Activated naive CD4-positive, alpha-beta T cell treated with anti-CD3 and anti-CD28 coated beads, Interleukin-2, amount 10 ng/mL, durations not matched to agents 7 days and 5 days (primary cell): ENCODE data around the gene SPATA32.

ENCODE experiments used
- CTCF ChIA-PET: fragments of 350-600 bp; sonication (Branson Sonifier 250); formaldehyde crosslinking; loops from one replicate; lab custom pipeline; 2021; ENCODE audit warnings: antibody characterized with exemption; lab: Charles Lee
- DNase-seq: peaks from one replicate; pipeline ENCODE4 v3.0.0-alpha.2; 2020
- H3K27ac Mint-ChIP-seq: one replicate; pipeline ENCODE4 v1.8.0; 2021; ENCODE audit warnings: mild to moderate bottlenecking, moderate library complexity, mixed read lengths
- H3K27me3 Mint-ChIP-seq: one replicate; pipeline ENCODE4 v1.8.0; 2021; ENCODE audit warnings: mild to moderate bottlenecking, mixed read lengths
- H3K36me3 Mint-ChIP-seq: one replicate; pipeline ENCODE4 v1.8.0; 2021; ENCODE audit warnings: mixed read lengths
- H3K4me1 Mint-ChIP-seq: one replicate; pipeline ENCODE4 v1.8.0; 2021; ENCODE audit warnings: mixed read lengths
- H3K4me3 Mint-ChIP-seq: one replicate; pipeline ENCODE4 v1.8.0; 2021; ENCODE audit warnings: mild to moderate bottlenecking, moderate library complexity, mixed read lengths
- H3K9me3 Mint-ChIP-seq: one replicate; pipeline ENCODE4 v1.8.0; 2021; ENCODE audit warnings: mixed read lengths

SPATA32 gene

DNA sequence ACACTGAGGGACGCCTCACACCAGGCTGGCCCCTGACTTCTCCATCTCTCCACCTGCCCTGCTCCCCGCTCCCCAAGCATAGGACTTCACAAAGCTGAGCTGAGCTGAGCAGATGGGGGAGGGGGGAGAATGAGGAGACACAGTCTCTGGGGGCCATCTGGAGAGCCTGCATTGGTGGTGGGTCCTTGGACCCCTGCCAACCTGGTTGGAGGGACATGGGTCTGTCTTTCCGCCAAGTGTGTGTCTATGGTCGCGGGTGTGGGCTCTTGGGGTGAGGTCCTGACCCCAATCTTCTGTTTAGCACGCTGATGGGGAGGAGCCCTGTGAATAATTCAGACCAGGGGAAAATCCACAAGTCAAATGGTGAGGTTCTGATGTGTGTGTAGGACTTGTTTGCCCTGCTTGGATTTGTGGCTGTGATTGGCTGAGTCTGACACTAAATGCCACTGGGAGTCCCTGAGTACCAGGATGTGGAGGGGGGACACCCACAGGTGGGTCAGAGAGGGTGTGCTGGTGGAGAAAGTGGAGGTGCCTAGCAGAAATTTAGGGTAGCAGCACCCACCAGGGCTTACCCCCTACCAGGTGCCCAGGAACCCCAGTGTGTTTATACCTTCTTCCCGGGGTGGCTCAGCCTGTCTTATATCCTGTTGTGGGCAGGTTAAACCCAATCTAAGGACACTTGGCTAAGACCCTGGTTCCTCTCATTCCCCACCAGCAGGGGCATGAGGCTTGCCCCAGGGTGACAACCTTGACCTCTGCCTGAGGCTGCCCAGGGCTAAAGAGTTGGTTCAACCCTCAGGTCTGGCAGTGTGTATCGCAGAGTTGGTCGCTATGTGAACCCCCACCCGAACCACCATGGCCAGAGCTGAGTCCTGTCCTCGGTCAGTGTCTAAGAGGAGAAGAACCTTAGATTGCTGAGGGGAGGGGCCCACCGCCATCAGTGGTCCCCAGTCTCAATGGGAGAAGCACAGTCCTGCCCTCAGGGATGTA, 38.1 kb downstream of the SPATA32 start:
- H3K9me3 Mint-ChIP-seq: no peaks in the 10 kb centered on the region
- no peaks in the 10 kb centered on the region for H3K27me3 Mint-ChIP-seq
- peaks cover 59% of the 10 kb centered on the region for H3K36me3 Mint-ChIP-seq
- CTCF ChIA-PET: interaction anchor here (0.6 to 7.2 kb wide), 5 partner anchors 8 to 163 kb away, joined by 3 to 276 read pairs (median 3); no protein-coding TSS in a partner anchor
- H3K4me3 Mint-ChIP-seq: peak overlapping the region; percentile 100
- H3K4me1 Mint-ChIP-seq: peaks cover 62% of the 10 kb centered on the region
- peak; percentile 62 for DNase-seq
- H3K27ac Mint-ChIP-seq: peak overlapping the region; percentile 99

- no peak for DNase-seq
- Mint-ChIP-seq H3K4me3 (peak overlapping the region; percentile 100), H3K27ac (peak overlapping the region; percentile 99), H3K9me3 (no peaks in the 10 kb centered on the region), H3K36me3 (peaks cover 57% of the 10 kb centered on the region), H3K27me3 (no peaks in the 10 kb centered on the region), H3K4me1 (peaks cover 57% of the 10 kb centered on the region)
- CTCF ChIA-PET: interaction anchor here (0.6 to 7.2 kb wide), 6 partner anchors 9 to 163 kb away, joined by 3 to 276 read pairs (median 4); partner anchors contain the start of gene ACBD4
These were observed 38.8 kb downstream of the SPATA32 start for GRCh38 chr17:45222996-45223538.

DNA sequence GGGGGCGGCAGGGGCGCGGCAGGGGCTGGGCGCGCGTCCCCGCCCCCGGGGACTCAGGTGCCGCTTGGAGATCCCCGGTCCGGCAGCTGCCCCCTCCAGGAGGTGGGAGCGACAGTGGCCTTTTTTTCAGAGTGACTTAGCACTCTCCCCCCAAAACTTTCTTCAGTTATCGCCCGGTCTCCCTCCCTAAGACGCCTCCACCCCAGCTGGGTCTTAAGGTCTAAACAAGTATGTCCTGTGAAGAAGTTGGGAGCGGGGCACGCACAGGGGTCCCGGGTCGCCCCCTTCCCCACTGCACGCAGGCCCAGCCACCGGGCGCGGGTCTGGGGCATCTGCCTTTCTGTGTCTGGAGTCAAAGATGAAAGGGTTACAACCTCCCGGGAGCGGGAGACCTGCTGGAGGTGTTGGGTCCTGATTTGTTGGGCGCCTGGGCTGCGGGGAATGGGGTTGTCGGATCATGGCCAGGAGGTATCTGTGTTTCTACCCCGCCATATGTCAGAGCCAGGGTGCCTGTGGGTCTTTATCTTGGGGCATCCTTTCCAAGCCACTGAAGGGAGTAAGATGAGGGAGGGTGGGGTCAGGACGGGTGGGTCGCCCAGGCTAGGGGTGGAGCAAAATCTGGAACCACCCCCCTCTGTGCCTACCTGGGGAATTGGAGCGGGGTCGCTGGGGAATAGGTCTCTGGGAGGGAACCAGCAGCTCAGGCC, 39.5 kb downstream of the SPATA32 start:
- H3K36me3 Mint-ChIP-seq: peaks cover 56% of the 10 kb centered on the region
- peaks cover 51% of the 10 kb centered on the region for H3K4me1 Mint-ChIP-seq
- H3K4me3 Mint-ChIP-seq: peak overlapping the region; percentile 100
- peak; percentile 75 for DNase-seq
- no peaks in the 10 kb centered on the region for H3K9me3 Mint-ChIP-seq
- no peaks in the 10 kb centered on the region for H3K27me3 Mint-ChIP-seq
- H3K27ac Mint-ChIP-seq: peak overlapping the region; percentile 99
- CTCF ChIA-PET: interaction anchor here (0.6 to 7.2 kb wide), 6 partner anchors 10 to 164 kb away, joined by 3 to 276 read pairs (median 4); partner anchors contain the start of gene ACBD4

DNA sequence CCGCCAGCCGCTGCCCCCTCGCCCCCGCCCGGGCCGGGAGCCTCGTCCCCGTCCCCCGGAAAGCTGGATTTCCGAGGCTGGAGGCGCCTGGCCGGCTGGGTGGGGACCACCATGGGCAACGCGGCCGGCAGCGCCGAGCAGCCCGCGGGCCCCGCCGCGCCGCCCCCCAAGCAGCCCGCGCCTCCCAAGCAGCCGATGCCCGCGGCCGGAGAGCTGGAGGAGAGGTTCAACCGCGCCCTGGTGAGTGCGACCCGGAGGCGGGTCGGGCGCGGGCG, 39.9 kb downstream of the SPATA32 start:
- Mint-ChIP-seq H3K27ac (no peak overlapping the region), H3K9me3 (no peaks in the 10 kb centered on the region), H3K27me3 (no peaks in the 10 kb centered on the region), H3K4me3 (peak overlapping the region; percentile 100), H3K36me3 (peaks cover 57% of the 10 kb centered on the region), H3K4me1 (peaks cover 47% of the 10 kb centered on the region)
- DNase-seq: no peak
- CTCF ChIA-PET: interaction anchor here (1.3 to 7.2 kb wide), 3 partner anchors 10 to 164 kb away, joined by 5 to 276 read pairs (median 71); partner anchors contain the start of gene ACBD4

- no peaks in the 10 kb centered on the region for H3K27me3 Mint-ChIP-seq
- CTCF ChIA-PET: interaction anchor here (1.2 to 7.2 kb wide), 6 partner anchors 11 to 165 kb away, joined by 3 to 276 read pairs (median 26); partner anchors contain the start of gene ACBD4
- no peaks in the 10 kb centered on the region for H3K9me3 Mint-ChIP-seq
- peak within 1 kb of the TSS; percentile 99 for H3K27ac Mint-ChIP-seq
- H3K36me3 Mint-ChIP-seq: peaks cover 56% of the 10 kb centered on the region
- peak within 1 kb of the TSS; percentile 100 for H3K4me3 Mint-ChIP-seq
- peaks cover 46% of the 10 kb centered on the region for H3K4me1 Mint-ChIP-seq
- peak; percentile 84 for DNase-seq
These were observed 40.5 kb downstream of the SPATA32 start, which contains the start of gene FMNL1 for GRCh38 chr17:45221081-45222013. Gene FMNL1 (plus strand): TSS chr17:45221885. CDS start chr17:45222125, 240 bp downstream.

DNA sequence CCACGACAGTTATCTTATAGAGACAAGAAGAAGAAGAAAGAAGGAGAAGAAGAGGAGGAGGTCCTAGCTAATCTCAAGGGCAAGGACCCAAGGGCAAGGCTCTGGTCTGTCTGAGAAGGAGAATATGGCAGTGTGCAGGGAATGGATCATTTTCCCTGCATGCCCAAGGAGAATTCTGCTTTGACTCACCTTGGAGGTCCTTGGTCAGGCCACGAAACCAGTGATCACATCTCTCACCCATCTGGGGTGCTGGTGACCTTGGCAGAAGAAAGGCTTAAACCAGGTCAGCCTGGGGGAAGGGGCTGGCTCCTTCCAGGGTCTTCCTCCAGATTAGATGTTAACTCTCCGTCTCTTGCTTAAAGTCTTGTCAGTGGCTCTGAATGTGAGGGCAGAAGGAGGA, 41.8 kb downstream of the SPATA32 start:
- DNase-seq: no peak
- Mint-ChIP-seq H3K9me3 (no peaks in the 10 kb centered on the region), H3K36me3 (peaks cover 50% of the 10 kb centered on the region), H3K27ac (peak overlapping the region; percentile 85), H3K4me3 (peak overlapping the region; percentile 86), H3K27me3 (no peaks in the 10 kb centered on the region), H3K4me1 (peaks cover 38% of the 10 kb centered on the region)
- CTCF ChIA-PET: interaction anchor here (0.6 to 7.2 kb wide), 17 partner anchors 12 to 166 kb away, joined by 3 to 276 read pairs (median 11); partner anchors contain the start of gene ACBD4

- Mint-ChIP-seq H3K4me1 (peaks cover 33% of the 10 kb centered on the region), H3K27ac (peak overlapping the region; percentile 85), H3K36me3 (peaks cover 44% of the 10 kb centered on the region), H3K27me3 (no peaks in the 10 kb centered on the region), H3K9me3 (no peaks in the 10 kb centered on the region), H3K4me3 (peak overlapping the region; percentile 86)
- CTCF ChIA-PET: interaction anchor here (0.8 to 7.2 kb wide), 27 partner anchors 13 to 167 kb away, joined by 3 to 276 read pairs (median 6); partner anchors contain the start of gene ACBD4
- DNase-seq: peak; percentile 91
These were observed 42.8 kb downstream of the SPATA32 start for GRCh38 chr17:45218895-45219661.
